GM12878 (cell line): ENCODE data around the gene DNAJB5.

Experiments
- CBX3 ChIP-seq: fragments of 200-600 bp; sonication (generic); IDR thresholded peaks from 2 replicates; pipeline ENCODE4 v1.6.1; 2016; ENCODE audit warnings: low read depth, borderline replicate concordance
- CHD1 ChIP-seq: IDR thresholded peaks from 2 replicates; pipeline ENCODE4 v1.6.1; 2012; ENCODE audit warnings: low read depth, low read length, improper control_type of control experiment
- CHD4 ChIP-seq: fragments of 200-600 bp; sonication (generic); IDR thresholded peaks from 2 replicates; pipeline ENCODE4 v1.6.1; 2016; ENCODE audit warnings: mild to moderate bottlenecking
- IRF4 ChIP-seq: IDR thresholded peaks from 2 replicates; pipeline ENCODE4 v1.6.1; 2011; ENCODE audit warnings: low read depth, low read length
- MEF2A ChIP-seq: IDR thresholded peaks from 2 replicates; pipeline ENCODE4 v1.6.1; 2011; ENCODE audit warnings: low read depth, mild to moderate bottlenecking, low read length, moderate library complexity; ENCODE audit not compliant: insufficient read depth
- POLR2A ChIP-seq: IDR thresholded peaks from 2 replicates; pipeline ENCODE4 v1.6.1; 2011; ENCODE audit warnings: low read depth, mild to moderate bottlenecking, low read length
- POLR2AphosphoS2 ChIP-seq: IDR thresholded peaks from 2 replicates; pipeline ENCODE4 v1.6.1; 2011; ENCODE audit warnings: low read depth, mild to moderate bottlenecking, low read length, improper control_type of control experiment, moderate library complexity
- POLR2AphosphoS5 ChIP-seq: IDR thresholded peaks from 2 replicates; pipeline ENCODE4 v1.6.1; 2011; ENCODE audit warnings: mild to moderate bottlenecking, low read length, inconsistent platforms
- RAD21 ChIP-seq: IDR thresholded peaks from 2 replicates; pipeline ENCODE4 v1.6.1; 2011; ENCODE audit warnings: mild to moderate bottlenecking, low read depth, low read length, moderate library complexity; ENCODE audit not compliant: insufficient read depth
- SUZ12 ChIP-seq: fragments of 200-600 bp; sonication (generic); IDR thresholded peaks from one replicate; pipeline ENCODE4 v1.6.1; 2018; ENCODE audit warnings: antibody characterized with exemption, mild to moderate bottlenecking; ENCODE audit not compliant: unreplicated experiment
- TAF1 ChIP-seq: IDR thresholded peaks from 2 replicates; pipeline ENCODE4 v1.6.1; 2011; ENCODE audit warnings: mild to moderate bottlenecking, low read depth, low read length, borderline replicate concordance
- TF ChIP-seq, protein P1 (sequence below), 3 experiments: IDR thresholded peaks in 2 of 3; conservative IDR thresholded peaks in 1 of 3; 2 replicates each; pipeline ENCODE4 v1.5.1; 2011; ENCODE audit warnings: low read depth in 3 of 3, low read length in 3 of 3, mild to moderate bottlenecking in 3 of 3, control low read depth in 2 of 3, moderate library complexity in 2 of 3, inconsistent platforms in 1 of 3, mixed read lengths in 1 of 3; ENCODE audit not compliant: control insufficient read depth in 2 of 3, insufficient read depth in 1 of 3; ENCODE audit errors: extremely low read depth in 1 of 3
- TF ChIP-seq, protein P2 (sequence below): fragments of 450-650 bp; IDR thresholded peaks from 2 replicates; pipeline ENCODE4 v1.6.1; 2017; ENCODE audit warnings: mild to moderate bottlenecking, low read depth, inconsistent platforms; ENCODE audit not compliant: poor library complexity, severe bottlenecking
- TF ChIP-seq, protein P3 (sequence below): fragments of 450-650 bp; formaldehyde crosslinking; IDR thresholded peaks from 2 replicates; pipeline ENCODE4 v1.5.0; 2022; ENCODE audit warnings: mild to moderate bottlenecking, missing genetic modification characterization

- TF ChIP-seq CHD1 = no peak
- no peak for TF ChIP-seq POLR2AphosphoS2
- 0 out of 2 replicates have a peak, but pooled peaks have one; percentile 12 for TF ChIP-seq RAD21
- TF ChIP-seq, protein P1, sequence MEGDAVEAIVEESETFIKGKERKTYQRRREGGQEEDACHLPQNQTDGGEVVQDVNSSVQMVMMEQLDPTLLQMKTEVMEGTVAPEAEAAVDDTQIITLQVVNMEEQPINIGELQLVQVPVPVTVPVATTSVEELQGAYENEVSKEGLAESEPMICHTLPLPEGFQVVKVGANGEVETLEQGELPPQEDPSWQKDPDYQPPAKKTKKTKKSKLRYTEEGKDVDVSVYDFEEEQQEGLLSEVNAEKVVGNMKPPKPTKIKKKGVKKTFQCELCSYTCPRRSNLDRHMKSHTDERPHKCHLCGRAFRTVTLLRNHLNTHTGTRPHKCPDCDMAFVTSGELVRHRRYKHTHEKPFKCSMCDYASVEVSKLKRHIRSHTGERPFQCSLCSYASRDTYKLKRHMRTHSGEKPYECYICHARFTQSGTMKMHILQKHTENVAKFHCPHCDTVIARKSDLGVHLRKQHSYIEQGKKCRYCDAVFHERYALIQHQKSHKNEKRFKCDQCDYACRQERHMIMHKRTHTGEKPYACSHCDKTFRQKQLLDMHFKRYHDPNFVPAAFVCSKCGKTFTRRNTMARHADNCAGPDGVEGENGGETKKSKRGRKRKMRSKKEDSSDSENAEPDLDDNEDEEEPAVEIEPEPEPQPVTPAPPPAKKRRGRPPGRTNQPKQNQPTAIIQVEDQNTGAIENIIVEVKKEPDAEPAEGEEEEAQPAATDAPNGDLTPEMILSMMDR (IDR thresholded peaks at IDR 0.05 in 2 of 3, conservative IDR thresholded peaks at IDR 0.05 in 1 of 3; ENCODE audit: control insufficient read depth in 2 of 3, extremely low read depth in 1 of 3, insufficient read depth in 1 of 3, low read depth in 3 of 3, low read length in 3 of 3) = peak; percentile 22 to 33 (median 24); a peak in 4 of 6 replicates
- TF ChIP-seq IRF4 = no peak
- TF ChIP-seq MEF2A = no peak
- no peak for TF ChIP-seq CBX3
- TF ChIP-seq POLR2A = 0 out of 2 replicates have a peak, but pooled peaks have one; percentile 26
- TF ChIP-seq, protein P2, sequence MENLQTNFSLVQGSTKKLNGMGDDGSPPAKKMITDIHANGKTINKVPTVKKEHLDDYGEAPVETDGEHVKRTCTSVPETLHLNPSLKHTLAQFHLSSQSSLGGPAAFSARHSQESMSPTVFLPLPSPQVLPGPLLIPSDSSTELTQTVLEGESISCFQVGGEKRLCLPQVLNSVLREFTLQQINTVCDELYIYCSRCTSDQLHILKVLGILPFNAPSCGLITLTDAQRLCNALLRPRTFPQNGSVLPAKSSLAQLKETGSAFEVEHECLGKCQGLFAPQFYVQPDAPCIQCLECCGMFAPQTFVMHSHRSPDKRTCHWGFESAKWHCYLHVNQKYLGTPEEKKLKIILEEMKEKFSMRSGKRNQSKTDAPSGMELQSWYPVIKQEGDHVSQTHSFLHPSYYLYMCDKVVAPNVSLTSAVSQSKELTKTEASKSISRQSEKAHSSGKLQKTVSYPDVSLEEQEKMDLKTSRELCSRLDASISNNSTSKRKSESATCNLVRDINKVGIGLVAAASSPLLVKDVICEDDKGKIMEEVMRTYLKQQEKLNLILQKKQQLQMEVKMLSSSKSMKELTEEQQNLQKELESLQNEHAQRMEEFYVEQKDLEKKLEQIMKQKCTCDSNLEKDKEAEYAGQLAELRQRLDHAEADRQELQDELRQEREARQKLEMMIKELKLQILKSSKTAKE = no peak
- TF ChIP-seq SUZ12 = no peak
- TF ChIP-seq CHD4 = no peak
- TF ChIP-seq POLR2AphosphoS5 = no peak
- TF ChIP-seq, protein P3, sequence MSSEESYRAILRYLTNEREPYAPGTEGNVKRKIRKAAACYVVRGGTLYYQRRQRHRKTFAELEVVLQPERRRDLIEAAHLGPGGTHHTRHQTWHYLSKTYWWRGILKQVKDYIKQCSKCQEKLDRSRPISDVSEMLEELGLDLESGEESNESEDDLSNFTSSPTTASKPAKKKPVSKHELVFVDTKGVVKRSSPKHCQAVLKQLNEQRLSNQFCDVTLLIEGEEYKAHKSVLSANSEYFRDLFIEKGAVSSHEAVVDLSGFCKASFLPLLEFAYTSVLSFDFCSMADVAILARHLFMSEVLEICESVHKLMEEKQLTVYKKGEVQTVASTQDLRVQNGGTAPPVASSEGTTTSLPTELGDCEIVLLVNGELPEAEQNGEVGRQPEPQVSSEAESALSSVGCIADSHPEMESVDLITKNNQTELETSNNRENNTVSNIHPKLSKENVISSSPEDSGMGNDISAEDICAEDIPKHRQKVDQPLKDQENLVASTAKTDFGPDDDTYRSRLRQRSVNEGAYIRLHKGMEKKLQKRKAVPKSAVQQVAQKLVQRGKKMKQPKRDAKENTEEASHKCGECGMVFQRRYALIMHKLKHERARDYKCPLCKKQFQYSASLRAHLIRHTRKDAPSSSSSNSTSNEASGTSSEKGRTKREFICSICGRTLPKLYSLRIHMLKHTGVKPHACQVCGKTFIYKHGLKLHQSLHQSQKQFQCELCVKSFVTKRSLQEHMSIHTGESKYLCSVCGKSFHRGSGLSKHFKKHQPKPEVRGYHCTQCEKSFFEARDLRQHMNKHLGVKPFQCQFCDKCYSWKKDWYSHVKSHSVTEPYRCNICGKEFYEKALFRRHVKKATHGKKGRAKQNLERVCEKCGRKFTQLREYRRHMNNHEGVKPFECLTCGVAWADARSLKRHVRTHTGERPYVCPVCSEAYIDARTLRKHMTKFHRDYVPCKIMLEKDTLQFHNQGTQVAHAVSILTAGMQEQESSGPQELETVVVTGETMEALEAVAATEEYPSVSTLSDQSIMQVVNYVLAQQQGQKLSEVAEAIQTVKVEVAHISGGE (CRISPR knock-in tag) = no peak
- no peak for TF ChIP-seq TAF1
Observed at GRCh38 chr9:34991607-34992375, 2.2 kb downstream of the DNAJB5 start.
